Mesendoderm (in vitro differentiated cells): ENCODE results near the gene HARBI1.
"Not testable (repeated sequence)": the region's sequence is repeated elsewhere in the genome, so short reads cannot be mapped to it uniquely, and the experiment has no call there.

ENCODE experiments used
- DNase-seq: peaks from one replicate; pipeline ENCODE4 v3.0.0; 2013
- H2AK5ac ChIP-seq: 2 replicates; pipeline ENCODE4 v1.6.1; 2013; ENCODE audit warnings: low read length, inconsistent platforms
- H2BK120ac ChIP-seq: 2 replicates; pipeline ENCODE4 v1.6.1; 2013; ENCODE audit warnings: low read depth, mild to moderate bottlenecking, low read length, moderate library complexity, mixed read lengths
- H2BK15ac ChIP-seq: replicated peaks from 2 replicates; pipeline ENCODE4 v1.6.1; 2013; ENCODE audit warnings: low read depth, mild to moderate bottlenecking, moderate library complexity
- H2BK5ac ChIP-seq: 2 replicates; pipeline ENCODE4 v1.6.1; 2013; ENCODE audit warnings: low read length, inconsistent platforms
- H3K18ac ChIP-seq: 2 replicates; pipeline ENCODE4 v1.6.1; 2013; ENCODE audit warnings: mild to moderate bottlenecking, low read length, mixed read lengths
- H3K23ac ChIP-seq: one replicate; pipeline ENCODE4 v1.6.1; 2013; ENCODE audit warnings: low read length
- H3K27ac ChIP-seq: 2 replicates; pipeline ENCODE4 v1.5.1; 2013; ENCODE audit warnings: low read depth, mild to moderate bottlenecking, inconsistent platforms, low read length, moderate library complexity
- H3K27me3 ChIP-seq: 2 replicates; pipeline ENCODE4 v1.6.1; 2013; ENCODE audit warnings: low read length, control low read depth, mild to moderate bottlenecking, inconsistent platforms; ENCODE audit not compliant: insufficient read depth, poor library complexity
- H3K36me3 ChIP-seq: 2 replicates; pipeline ENCODE4 v1.6.1; 2013; ENCODE audit warnings: low read length, inconsistent platforms; ENCODE audit not compliant: control insufficient read depth, insufficient read depth
- H3K4ac ChIP-seq: one replicate; pipeline ENCODE4 v1.6.1; 2013; ENCODE audit warnings: low read depth, mild to moderate bottlenecking, low read length, moderate library complexity
- H3K4me1 ChIP-seq: 2 replicates; pipeline ENCODE4 v1.6.1; 2013; ENCODE audit warnings: low read depth, low read length, inconsistent platforms; ENCODE audit not compliant: control insufficient read depth
- H3K4me2 ChIP-seq: 2 replicates; pipeline ENCODE4 v1.6.1; 2013; ENCODE audit warnings: low read length
- H3K4me3 ChIP-seq: 2 replicates; pipeline ENCODE4 v1.5.1; 2013; ENCODE audit warnings: mild to moderate bottlenecking, low read length
- H3K56ac ChIP-seq: one replicate; pipeline ENCODE4 v1.6.1; 2013; ENCODE audit warnings: low read length
- H3K79me1 ChIP-seq: 2 replicates; pipeline ENCODE4 v1.6.1; 2013; ENCODE audit warnings: low read length, inconsistent platforms
- H3K79me2 ChIP-seq: 2 replicates; pipeline ENCODE4 v1.6.1; 2013; ENCODE audit warnings: mild to moderate bottlenecking, low read length; ENCODE audit not compliant: control insufficient read depth, insufficient read depth
- H3K9ac ChIP-seq: 2 replicates; pipeline ENCODE4 v1.6.1; 2013; ENCODE audit warnings: low read length, inconsistent platforms
- H4K5ac ChIP-seq: one replicate; pipeline ENCODE4 v1.6.1; 2013; ENCODE audit warnings: low read length
- H4K8ac ChIP-seq: one replicate; pipeline ENCODE4 v1.6.1; 2013; ENCODE audit warnings: low read depth, mild to moderate bottlenecking, control low read depth, low read length, moderate library complexity
- WGBS: extraction: QIAGEN DNeasy Blood & Tissue Kit; methylation state at CpG from one replicate; pipeline ENCODE4 v1.1.7; 2013; ENCODE audit warnings: low lambda C conversion rate, missing lambda C conversion rate; ENCODE audit not compliant: insufficient coverage; ENCODE audit errors: extremely low coverage; 5-methylcytosine and 5-hydroxymethylcytosine counted together

The HARBI1 gene

GRCh38 chr11:46583513-46583912 is 33.5 kb downstream of the HARBI1 start:
- not testable (repeated sequence) for H3K9ac ChIP-seq, H3K4me1 ChIP-seq, DNase-seq, H3K36me3 ChIP-seq, H3K18ac ChIP-seq, H3K4me3 ChIP-seq, H3K23ac ChIP-seq, H2AK5ac ChIP-seq, H4K5ac ChIP-seq, H3K27ac ChIP-seq, H3K4ac ChIP-seq, H3K27me3 ChIP-seq, H2BK15ac ChIP-seq, H3K4me2 ChIP-seq, H3K56ac ChIP-seq, H4K8ac ChIP-seq, H2BK5ac ChIP-seq, H3K79me1 ChIP-seq, H2BK120ac ChIP-seq
- H3K79me2 ChIP-seq: peaks cover 30% of the 10 kb centered on the region
- WGBS: no CpG with 5 or more reads among the region's 1 CpG

- Histone ChIP-seq H2AK5ac (no peak overlapping the region), H3K4me1 (no peaks in the 10 kb centered on the region), H3K56ac (no peak overlapping the region), H3K27ac (no peak overlapping the region), H2BK15ac (no peak overlapping the region), H3K79me1 (peaks cover 8% of the 10 kb centered on the region), H3K79me2 (peaks cover 28% of the 10 kb centered on the region), H4K8ac (no peak overlapping the region), H3K23ac (no peak overlapping the region), H3K4me2 (no peak overlapping the region), H3K27me3 (no peaks in the 10 kb centered on the region), H2BK120ac (no peak overlapping the region), H3K9ac (no peak overlapping the region), H3K18ac (no peak overlapping the region), H2BK5ac (no peak overlapping the region), H3K4me3 (no peak overlapping the region), H4K5ac (no peak overlapping the region), H3K36me3 (no peaks in the 10 kb centered on the region), H3K4ac (no peak overlapping the region)
- whole genome bisulfite sequencing: no CpG with 5 or more reads among the region's 5 CpGs
- no peak for DNase-seq
Measured at GRCh38 chr11:46582588-46582987, 34.4 kb downstream of the HARBI1 start.

DNA sequence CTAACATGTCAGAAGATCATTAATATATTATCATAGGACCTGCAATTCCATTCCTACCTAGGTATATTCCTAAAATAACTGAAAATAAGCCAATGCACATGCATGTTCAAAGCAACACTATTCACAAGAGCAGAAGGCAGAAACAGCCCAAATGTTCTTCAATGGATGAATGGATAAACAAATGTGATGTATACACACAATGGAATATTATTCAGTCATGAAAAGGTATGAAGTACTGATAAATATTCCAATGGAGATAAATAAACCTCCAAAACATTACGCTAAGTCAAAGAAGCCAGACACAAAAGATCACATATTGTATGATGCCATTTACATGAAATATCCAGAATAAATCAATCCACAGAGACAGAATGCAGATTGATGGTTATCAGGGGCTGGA is 40.0 kb downstream of the HARBI1 start:
- Histone ChIP-seq H3K23ac (no peak overlapping the region), H2BK120ac (no peak overlapping the region), H4K8ac (no peak overlapping the region), H4K5ac (no peak overlapping the region), H2BK15ac (no peak overlapping the region), H3K56ac (no peak overlapping the region), H3K4me3 (no peak overlapping the region), H3K9ac (no peak overlapping the region), H3K4me2 (no peak overlapping the region), H3K27me3 (no peaks in the 10 kb centered on the region), H3K79me1 (peaks cover 9% of the 10 kb centered on the region), H3K4me1 (no peaks in the 10 kb centered on the region), H3K79me2 (peaks cover 36% of the 10 kb centered on the region), H3K36me3 (no peaks in the 10 kb centered on the region), H3K4ac (no peak overlapping the region), H2AK5ac (no peak overlapping the region), H3K27ac (no peak overlapping the region), H3K18ac (no peak overlapping the region), H2BK5ac (no peak overlapping the region)
- WGBS: no CpG with 5 or more reads among the region's 1 CpG
- DNase-seq: no peak

- Histone ChIP-seq H3K4me2 (no peak overlapping the region), H3K79me2 (peaks cover 23% of the 10 kb centered on the region), H3K4me1 (no peaks in the 10 kb centered on the region), H2BK120ac (no peak overlapping the region), H3K18ac (no peak overlapping the region), H3K23ac (no peak overlapping the region), H2BK5ac (no peak overlapping the region), H3K4me3 (no peak overlapping the region), H2BK15ac (no peak overlapping the region), H4K5ac (no peak overlapping the region), H3K9ac (no peak overlapping the region), H2AK5ac (no peak overlapping the region), H3K79me1 (peaks cover 8% of the 10 kb centered on the region), H3K27me3 (no peaks in the 10 kb centered on the region), H3K4ac (no peak overlapping the region), H3K56ac (no peak overlapping the region), H3K27ac (no peak overlapping the region), H4K8ac (no peak overlapping the region), H3K36me3 (no peaks in the 10 kb centered on the region)
- no CpG with 5 or more reads among the region's 1 CpG for WGBS
- no peak for DNase-seq
Measured at GRCh38 chr11:46574656-46575055, 42.4 kb downstream of the HARBI1 start.

GRCh38 chr11:46570790-46571398 is 46.1 kb downstream of the HARBI1 start:
- Histone ChIP-seq H3K9ac (no peak overlapping the region), H3K18ac (no peak overlapping the region), H2AK5ac (no peak overlapping the region), H3K23ac (no peak overlapping the region), H3K4me2 (no peak overlapping the region), H2BK120ac (no peak overlapping the region), H4K8ac (peak overlapping the region; percentile 65), H3K56ac (no peak overlapping the region), H3K79me1 (peaks cover 8% of the 10 kb centered on the region), H3K4ac (no peak overlapping the region), H2BK15ac (no peak overlapping the region), H3K27ac (no peak overlapping the region), H2BK5ac (no peak overlapping the region), H3K36me3 (no peaks in the 10 kb centered on the region), H3K79me2 (peaks cover 15% of the 10 kb centered on the region), H3K4me1 (no peaks in the 10 kb centered on the region), H3K27me3 (no peaks in the 10 kb centered on the region), H3K4me3 (no peak overlapping the region), H4K5ac (no peak overlapping the region)
- WGBS: no CpG with 5 or more reads among the region's 2 CpGs
- DNase-seq: no peak

DNA sequence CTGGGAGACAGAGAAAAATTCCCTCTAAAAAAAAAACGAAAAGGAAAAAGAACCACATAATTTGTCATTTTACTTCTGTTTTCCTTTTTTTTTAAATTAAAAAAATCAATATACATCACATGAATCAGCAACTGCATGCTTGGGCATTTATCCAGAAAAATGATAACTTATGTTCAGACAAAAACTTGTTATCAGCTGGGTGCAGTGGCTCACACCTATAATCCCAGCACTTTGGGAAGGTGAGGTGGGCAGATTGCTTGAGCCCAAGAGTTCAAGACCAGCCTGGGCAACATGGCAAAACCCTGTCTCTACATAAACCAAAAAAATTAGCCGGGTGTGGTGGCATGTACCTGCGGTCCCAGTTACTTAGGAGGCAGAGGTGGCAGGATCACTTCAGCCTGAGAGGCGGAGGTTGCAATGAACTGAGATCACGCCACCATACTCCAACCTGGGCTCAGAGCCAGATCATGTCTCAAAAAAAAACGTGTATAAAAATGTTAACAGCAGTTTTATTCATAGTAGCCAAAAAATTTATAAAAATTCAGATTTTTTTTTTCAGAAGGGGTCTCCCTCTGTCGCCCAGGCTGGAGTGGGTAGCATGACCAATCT is 51.7 kb downstream of the HARBI1 start:
- no peak overlapping the region for H2BK120ac ChIP-seq
- H2BK15ac ChIP-seq: no peak overlapping the region
- H3K4me3 ChIP-seq: no peak overlapping the region
- no peak for DNase-seq
- no peak overlapping the region for H2AK5ac ChIP-seq
- H3K79me1 ChIP-seq: peaks cover 9% of the 10 kb centered on the region
- no CpG with 5 or more reads among the region's 7 CpGs for WGBS
- H3K9ac ChIP-seq: no peak overlapping the region
- H2BK5ac ChIP-seq: no peak overlapping the region
- H3K23ac ChIP-seq: no peak overlapping the region
- peaks cover 16% of the 10 kb centered on the region for H3K79me2 ChIP-seq
- no peaks in the 10 kb centered on the region for H3K27me3 ChIP-seq
- H3K4ac ChIP-seq: no peak overlapping the region
- no peak overlapping the region for H3K56ac ChIP-seq
- no peak overlapping the region for H3K27ac ChIP-seq
- H3K18ac ChIP-seq: no peak overlapping the region
- no peaks in the 10 kb centered on the region for H3K4me1 ChIP-seq
- no peak overlapping the region for H4K8ac ChIP-seq
- no peaks in the 10 kb centered on the region for H3K36me3 ChIP-seq
- no peak overlapping the region for H3K4me2 ChIP-seq
- no peak overlapping the region for H4K5ac ChIP-seq
